Cerebellar cortex (tissue), 1 donor: ENCODE measurements around the gene PSTPIP2.
"Not testable (repeated sequence)": the region's sequence is repeated elsewhere in the genome, so short reads cannot be mapped to it uniquely, and the experiment has no call there.

ENCODE experiments used
- DNase-seq: peaks from one replicate; pipeline ENCODE4 v3.0.0-alpha.2; 2015; ENCODE audit warnings: low spot score

Gene PSTPIP2

DNA sequence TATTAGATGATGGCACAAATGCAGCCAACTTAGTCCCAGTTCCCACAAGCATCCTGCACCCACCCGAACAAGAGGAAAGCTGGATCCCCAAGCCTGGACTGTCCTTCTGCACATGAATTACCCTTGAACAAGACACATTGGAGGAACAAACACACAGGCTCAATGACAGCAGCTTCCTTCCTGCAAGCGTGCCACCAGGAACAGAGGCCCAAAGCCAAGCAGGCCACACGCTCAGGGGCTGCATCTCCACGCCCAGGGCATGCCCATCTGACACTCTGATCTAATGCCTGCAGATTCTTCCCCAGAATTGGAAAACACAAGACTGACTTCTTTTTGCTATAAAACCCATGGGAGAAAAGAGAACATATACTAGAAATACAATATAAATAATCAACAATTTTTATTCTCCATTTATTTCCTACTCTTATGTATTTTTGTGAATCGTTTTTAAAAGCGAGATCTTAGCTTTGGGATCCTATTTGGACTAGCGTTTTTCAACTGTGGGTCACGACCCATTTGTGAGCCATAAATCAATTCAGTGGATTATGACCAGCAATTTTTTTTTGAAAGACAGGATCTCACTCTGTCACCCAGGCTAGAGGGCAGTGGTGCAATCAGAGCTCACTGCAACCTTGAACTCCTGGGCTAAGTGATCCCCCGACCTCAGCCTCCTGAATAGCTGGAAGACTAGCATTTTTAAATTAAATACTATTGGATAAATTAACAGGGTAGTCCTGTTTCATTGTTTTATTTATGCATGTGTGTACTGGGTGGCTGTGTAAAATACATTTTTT lies 34.4 kb downstream of the PSTPIP2 start:
- DNase-seq: no peak

- no peak for DNase-seq
Measured at GRCh38 chr18:46035696-46036680, 36.1 kb downstream of the PSTPIP2 start.

DNA sequence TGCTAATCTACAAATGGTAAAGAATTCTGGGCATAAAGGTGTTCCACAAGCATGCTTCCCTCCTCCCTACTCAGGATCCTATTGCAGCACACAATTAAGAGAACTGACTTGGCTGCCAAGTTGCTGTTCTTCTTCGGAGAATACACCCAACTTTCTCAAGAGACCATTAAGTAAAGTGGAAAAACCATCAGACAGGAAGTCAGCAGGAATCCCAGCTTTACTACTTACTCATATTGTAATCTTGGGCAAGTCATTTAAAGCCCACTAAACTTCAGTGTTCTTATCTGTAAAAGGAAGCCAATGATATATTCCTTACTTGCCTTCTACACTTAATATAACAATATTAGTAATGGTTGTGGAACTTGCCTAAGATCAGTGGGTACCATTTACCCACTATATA lies 37.8 kb downstream of the PSTPIP2 start:
- no peak for DNase-seq

GRCh38 chr18:46031741-46032140 lies 40.3 kb downstream of the PSTPIP2 start:
- no peak for DNase-seq

DNA sequence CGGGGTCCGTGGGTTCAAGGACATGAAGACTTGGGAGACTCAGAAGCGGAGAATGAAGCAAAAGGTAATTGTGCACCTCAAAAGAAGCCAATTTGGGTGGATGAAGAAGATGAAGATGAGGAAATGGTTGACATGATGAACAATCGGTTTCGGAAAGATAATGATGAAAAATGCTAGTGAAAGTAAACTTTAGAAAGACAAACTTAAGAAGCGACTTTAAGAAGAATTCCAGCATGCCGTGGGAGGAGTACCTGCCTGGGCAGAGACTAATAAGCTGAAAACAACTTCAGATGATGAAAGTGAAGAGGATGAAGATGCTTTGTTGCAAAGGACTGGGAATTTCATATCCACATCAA lies 43.5 kb downstream of the PSTPIP2 start:
- no peak for DNase-seq

DNA sequence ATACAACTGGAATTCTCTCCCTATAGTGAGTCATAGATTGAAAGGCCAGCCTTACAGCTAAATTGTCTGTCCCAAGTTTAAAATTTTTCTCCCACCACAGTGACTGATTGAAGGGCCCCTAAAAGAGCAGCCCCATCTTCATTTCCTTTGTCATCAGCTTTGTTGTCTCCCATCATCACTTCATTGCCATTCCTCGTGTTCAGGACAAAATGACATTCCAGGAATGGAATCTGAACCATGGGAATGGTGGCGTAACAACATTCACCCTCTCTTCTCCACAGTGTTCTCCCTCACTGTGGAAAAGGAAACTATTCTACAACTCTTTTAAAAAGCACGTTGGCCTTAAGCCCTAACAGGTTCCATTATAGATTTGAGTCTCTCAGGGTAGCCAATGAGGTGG lies 52.1 kb downstream of the PSTPIP2 start:
- no peak for DNase-seq

DNA sequence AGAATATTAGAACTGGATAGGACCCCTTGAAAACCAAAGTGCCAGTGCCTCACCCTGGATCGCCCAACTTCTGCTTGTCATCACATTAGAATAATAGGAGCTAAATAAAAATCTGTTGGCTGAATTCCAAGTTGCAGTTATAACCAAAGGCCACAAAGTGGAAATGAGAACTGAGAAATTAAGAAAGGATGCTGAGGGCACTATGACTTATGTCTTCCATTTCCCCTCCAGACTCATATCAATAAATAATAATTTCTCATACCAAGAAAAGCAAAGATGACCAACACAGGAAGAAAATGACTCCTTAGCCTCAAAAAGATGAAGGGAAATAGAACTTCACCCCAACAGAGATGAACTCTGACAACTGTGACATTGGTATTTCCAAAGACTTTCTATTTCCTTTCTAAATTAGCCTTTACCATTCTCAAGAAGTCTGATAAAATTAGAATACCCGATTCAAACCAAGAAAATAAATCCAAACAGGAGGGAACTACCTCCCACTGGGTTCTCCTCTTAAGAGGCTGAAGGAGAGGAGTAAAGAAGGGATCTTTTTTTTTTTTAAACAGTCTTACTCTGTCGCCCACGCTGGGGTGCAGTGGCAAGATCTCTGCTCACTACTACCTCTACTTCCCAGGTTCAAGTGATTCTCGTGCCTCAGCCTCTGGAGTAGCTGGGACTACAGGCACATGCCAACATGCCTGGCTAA lies 58.4 kb downstream of the PSTPIP2 start:
- DNase-seq: no peak

GRCh38 chr18:46010676-46011075 lies 61.4 kb downstream of the PSTPIP2 start:
- no peak for DNase-seq

GRCh38 chr18:46010050-46010449 lies 62.0 kb downstream of the PSTPIP2 start:
- no peak for DNase-seq

DNA sequence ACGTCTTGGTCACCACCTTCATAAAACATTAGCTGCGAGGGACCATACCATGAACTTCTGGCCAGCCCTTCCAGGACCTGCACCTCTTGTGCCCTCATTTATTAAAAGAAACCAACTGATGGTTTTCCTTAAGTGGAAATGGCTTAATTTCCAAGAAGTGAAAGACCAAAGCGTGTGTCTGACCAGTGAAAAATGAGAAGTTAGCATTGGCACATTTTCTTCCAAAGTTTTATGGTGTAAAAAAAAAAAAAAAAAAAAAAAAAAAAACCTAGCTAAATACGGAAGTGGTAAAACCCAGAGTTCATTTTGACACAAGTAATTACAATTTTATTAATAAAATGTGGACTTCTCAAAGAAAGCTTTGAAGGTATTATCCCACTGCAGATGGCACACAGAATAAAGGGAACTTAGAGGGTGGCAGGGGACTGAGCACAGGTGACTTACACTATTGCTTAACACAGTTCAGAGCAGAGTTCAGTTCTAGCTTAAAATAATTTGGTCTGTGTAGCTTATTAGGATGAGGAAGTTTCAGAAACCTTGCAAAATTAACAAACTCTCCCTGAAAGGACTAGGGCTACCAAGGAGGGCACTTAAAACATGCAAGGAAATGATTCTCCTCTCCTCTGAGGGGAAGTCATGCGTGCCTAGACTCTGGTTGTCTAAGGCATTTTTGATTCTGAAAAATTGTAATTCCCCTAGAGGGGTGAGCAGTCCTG lies 62.8 kb downstream of the PSTPIP2 start:
- no peak for DNase-seq

DNA sequence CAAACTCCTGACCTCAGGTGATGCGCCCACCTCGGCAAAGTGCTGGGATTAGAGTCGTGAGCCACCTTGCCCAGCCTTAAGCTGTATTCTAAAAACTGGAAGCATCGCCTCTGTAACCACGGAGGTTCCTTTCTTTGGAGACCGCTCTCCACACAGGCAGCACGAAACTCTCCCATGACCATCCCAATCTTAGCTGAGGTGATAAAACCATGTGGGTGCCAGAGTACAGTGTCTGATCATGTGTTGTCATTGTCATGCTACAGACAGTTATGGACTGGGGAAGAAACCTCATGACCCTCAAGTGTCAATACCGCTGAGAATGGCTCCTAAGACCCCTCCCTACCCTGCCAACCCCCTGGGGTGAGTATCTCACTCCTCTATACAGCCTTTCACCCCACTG lies 63.5 kb downstream of the PSTPIP2 start:
- no peak for DNase-seq

GRCh38 chr18:46007165-46007564 lies 64.9 kb downstream of the PSTPIP2 start:
- no peak for DNase-seq

DNA sequence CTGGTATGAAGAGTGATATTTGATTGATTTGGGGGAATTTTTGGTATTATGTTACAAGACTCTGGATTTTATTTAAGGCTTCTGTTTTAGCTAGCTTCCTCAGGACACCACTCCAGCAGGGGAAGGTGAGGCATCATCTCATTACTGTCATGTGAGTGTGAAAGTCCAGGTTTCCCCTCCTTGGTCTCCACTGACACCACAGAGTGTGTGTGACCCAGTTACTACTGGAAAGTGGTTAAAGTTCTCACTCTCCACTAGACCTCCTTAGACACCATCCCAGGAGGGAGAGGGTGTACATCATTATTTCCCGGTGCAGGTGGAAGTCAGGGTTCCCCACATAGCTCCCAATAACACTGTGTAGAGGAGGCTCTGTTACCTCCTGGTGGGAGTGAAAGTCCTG lies 69.1 kb downstream of the PSTPIP2 start:
- no peak for DNase-seq

DNA sequence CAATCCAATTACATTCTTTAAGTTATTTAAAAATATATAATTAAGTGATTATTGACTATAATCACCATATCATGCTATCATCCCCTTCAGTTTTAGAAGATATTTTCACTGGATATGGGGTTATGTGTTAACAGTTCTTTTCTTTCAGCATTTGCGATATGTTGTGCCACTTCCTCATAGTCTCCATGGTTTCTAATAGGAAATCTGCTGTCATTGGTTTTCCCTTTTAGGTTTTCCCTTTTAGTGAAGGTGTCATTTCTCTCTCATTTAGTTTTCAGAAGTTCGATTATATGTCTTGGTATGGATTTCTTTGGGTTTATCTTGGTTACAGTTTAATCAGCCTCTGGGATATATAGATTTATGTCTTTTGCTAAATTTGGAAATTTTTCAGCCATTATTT lies 70.2 kb downstream of the PSTPIP2 start:
- no peak for DNase-seq

DNA sequence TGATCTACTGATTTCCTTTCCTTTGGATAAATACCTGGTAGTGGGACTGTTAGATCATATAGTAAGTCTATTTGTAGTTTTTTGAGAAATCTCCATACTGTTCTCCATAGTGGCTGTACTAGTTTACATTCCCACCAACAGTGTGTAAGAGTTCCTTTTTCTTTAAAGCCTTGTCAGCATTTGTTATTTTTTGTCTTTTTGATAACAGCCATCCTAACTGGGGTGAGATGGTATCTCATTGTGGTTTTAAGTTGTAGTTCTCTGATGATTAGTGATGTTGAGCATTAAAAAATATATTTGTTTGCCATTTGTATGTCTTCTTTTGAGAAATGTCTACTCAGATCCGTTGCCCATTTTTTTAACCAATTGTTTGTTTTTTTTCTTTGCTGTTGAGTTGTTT lies 71.0 kb downstream of the PSTPIP2 start:
- no peak for DNase-seq

DNA sequence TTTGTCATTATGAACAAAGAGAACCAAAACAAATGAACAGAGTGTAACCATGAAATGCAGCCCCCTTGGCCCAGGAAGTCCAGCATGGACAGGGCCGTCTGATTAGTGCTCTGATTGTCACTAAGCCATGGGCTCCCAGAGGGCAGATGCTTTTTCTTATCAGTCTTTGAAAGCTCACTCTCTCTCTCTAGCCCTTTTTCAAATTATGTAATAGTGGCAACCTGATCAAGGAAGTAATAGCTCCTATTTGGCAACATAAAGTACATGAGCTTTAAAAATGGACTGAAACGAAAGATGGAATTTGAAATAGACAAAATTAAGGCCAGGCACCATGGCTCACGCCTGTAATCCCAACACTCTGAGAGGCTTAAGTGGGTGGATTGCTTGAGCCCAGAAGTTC lies 72.5 kb downstream of the PSTPIP2 start:
- no peak for DNase-seq

- DNase-seq: no peak
Measured at GRCh38 chr18:45998244-45998643, 73.8 kb downstream of the PSTPIP2 start.

DNA sequence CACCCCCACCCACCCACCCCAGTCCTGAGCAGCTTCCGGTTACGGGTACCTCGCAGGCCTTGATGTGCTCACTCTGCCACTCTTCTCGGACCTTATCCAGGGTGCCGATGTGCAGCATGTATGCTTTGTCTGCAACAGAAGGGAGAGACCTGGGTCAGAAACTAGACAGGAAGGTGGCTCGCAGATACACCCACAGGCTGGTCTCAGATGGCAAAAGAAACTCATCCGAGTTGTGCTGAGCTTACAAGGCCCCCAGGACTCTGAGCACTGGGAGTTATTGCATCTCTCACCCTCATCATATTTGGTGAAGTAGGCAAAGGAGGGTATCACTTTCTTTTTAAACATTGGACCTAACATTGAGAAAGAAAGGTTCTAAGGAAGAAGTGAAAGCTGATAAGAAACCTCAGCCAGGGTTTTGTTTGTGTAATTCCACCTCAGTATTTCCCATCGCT lies 74.3 kb downstream of the PSTPIP2 start:
- no peak for DNase-seq

DNA sequence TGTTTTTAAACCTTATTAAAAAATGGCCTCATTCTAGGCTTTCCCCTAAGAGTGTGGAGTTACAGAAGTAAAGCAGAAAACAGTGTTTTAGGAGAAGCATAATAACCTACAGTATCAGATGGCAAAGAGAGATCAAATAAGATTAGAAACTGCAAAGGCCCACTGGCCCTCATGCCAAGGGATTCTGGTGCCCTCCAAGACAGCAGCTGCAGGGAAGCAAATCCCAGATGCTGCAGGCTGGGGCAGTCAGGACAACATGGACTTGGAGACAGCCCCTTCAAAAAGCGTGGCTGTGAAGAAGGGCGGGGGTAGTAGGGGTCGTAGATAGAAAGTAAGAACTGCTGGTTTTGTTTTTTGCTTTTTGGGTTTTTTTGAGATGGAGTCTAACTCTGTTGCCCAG lies 76.6 kb downstream of the PSTPIP2 start:
- DNase-seq: no peak

GRCh38 chr18:45993438-45993837 lies 78.6 kb downstream of the PSTPIP2 start:
- DNase-seq: no peak

- DNase-seq: not testable (repeated sequence)
Measured at GRCh38 chr18:45992527-45992926, 79.5 kb downstream of the PSTPIP2 start.

DNA sequence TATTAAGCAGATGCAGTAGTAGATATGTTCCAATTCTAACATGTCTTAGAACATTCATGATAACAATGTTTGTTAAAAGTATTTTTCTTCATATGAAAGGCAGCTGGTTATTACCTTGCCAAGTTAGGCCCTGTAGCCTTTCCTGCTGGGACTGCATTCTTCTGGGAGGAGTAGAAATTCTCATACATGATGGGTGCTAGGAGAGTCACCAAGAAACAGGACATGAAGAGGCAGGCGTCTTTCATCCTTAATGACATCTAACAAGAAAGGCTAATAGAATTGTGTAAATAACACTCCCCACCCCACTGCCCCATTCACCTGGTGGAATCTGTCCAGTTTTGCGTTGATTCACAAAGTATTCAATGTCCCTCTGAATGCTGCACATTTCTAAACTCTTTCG lies 80.3 kb downstream of the PSTPIP2 start:
- no peak for DNase-seq
